H9 (cell line): ENCODE data around the gene SYNPO. TPM values are rescaled to one million over a fixed set of nuclear protein-coding genes. Genes with fewer than 3 reads are reported as not detected.

Experiments
- DNase-seq: peaks from one replicate; pipeline ENCODE4 v3.0.0-alpha.2; 2017
- H2AFZ ChIP-seq: one replicate; pipeline ENCODE4 v1.6.1; 2013; ENCODE audit warnings: mild to moderate bottlenecking, low read length, control low read depth, moderate library complexity
- H2AK5ac ChIP-seq: 2 replicates; pipeline ENCODE4 v1.6.1; 2013; ENCODE audit warnings: low read length, control low read depth, mixed read lengths; ENCODE audit not compliant: insufficient read length
- H2BK120ac ChIP-seq: one replicate; pipeline ENCODE4 v1.6.1; 2013; ENCODE audit warnings: low read depth, mild to moderate bottlenecking, low read length, control low read depth, inconsistent platforms; ENCODE audit not compliant: poor library complexity, severe bottlenecking
- H2BK12ac ChIP-seq: 2 replicates; pipeline ENCODE4 v1.6.1; 2013; ENCODE audit warnings: low read length, control low read depth, mixed read lengths, low read depth; ENCODE audit not compliant: insufficient read length
- H2BK15ac ChIP-seq: 2 replicates; pipeline ENCODE4 v1.6.1; 2013; ENCODE audit warnings: low read depth, low read length, control low read depth
- H2BK20ac ChIP-seq: one replicate; pipeline ENCODE4 v1.6.1; 2013; ENCODE audit warnings: low read depth, mild to moderate bottlenecking, low read length, control low read depth, inconsistent platforms; ENCODE audit not compliant: poor library complexity, severe bottlenecking
- H2BK5ac ChIP-seq: 2 replicates; pipeline ENCODE4 v1.6.1; 2013; ENCODE audit warnings: low read length, control low read depth, mixed read lengths; ENCODE audit not compliant: insufficient read length
- H3K14ac ChIP-seq: 2 replicates; pipeline ENCODE4 v1.6.1; 2013; ENCODE audit warnings: low read length, control low read depth; ENCODE audit not compliant: insufficient read depth
- H3K18ac ChIP-seq: 2 replicates; pipeline ENCODE4 v1.6.1; 2013; ENCODE audit warnings: low read depth, mild to moderate bottlenecking, mixed read lengths, low read length, control low read depth; ENCODE audit not compliant: insufficient read length
- H3K23ac ChIP-seq: 2 replicates; pipeline ENCODE4 v1.6.1; 2013; ENCODE audit warnings: low read length, control low read depth, mixed read lengths, low read depth; ENCODE audit not compliant: insufficient read length
- H3K23me2 ChIP-seq: 2 replicates; pipeline ENCODE4 v1.6.1; 2013; ENCODE audit warnings: low read depth, mild to moderate bottlenecking, mixed read lengths, low read length, control low read depth; ENCODE audit not compliant: insufficient read length, poor library complexity, severe bottlenecking
- H3K27ac ChIP-seq: 2 replicates; pipeline ENCODE4 v1.5.1; 2013; ENCODE audit warnings: low read length, control low read depth, mixed read lengths, low read depth; ENCODE audit not compliant: insufficient read length
- H3K27me3 ChIP-seq: 2 replicates; pipeline ENCODE4 v1.6.1; 2013; ENCODE audit warnings: low read length, control low read depth, inconsistent platforms; ENCODE audit not compliant: insufficient read depth
- H3K4ac ChIP-seq: 2 replicates; pipeline ENCODE4 v1.6.1; 2013; ENCODE audit warnings: low read depth, mild to moderate bottlenecking, control low read depth, inconsistent platforms, low read length, moderate library complexity
- H3K4me1 ChIP-seq: 2 replicates; pipeline ENCODE4 v1.6.1; 2013; ENCODE audit warnings: low read length, control low read depth, inconsistent platforms; ENCODE audit not compliant: insufficient read depth
- H3K4me2 ChIP-seq: 2 replicates; pipeline ENCODE4 v1.6.1; 2013; ENCODE audit warnings: low read length, control low read depth, mixed read lengths; ENCODE audit not compliant: insufficient read length, insufficient read depth
- H3K56ac ChIP-seq: 2 replicates; pipeline ENCODE4 v1.6.1; 2013; ENCODE audit warnings: low read depth, mild to moderate bottlenecking, mixed read lengths, low read length, control low read depth; ENCODE audit not compliant: insufficient read length
- H3K79me1 ChIP-seq: 2 replicates; pipeline ENCODE4 v1.6.1; 2013; ENCODE audit warnings: low read depth, mild to moderate bottlenecking, moderate library complexity, low read length, control low read depth, inconsistent platforms; ENCODE audit not compliant: insufficient read depth, poor library complexity, severe bottlenecking
- H3K79me2 ChIP-seq: 2 replicates; pipeline ENCODE4 v1.6.1; 2013; ENCODE audit warnings: low read length, control low read depth, inconsistent platforms; ENCODE audit not compliant: insufficient read depth
- H3K9ac ChIP-seq: 2 replicates; pipeline ENCODE4 v1.6.1; 2013; ENCODE audit warnings: low read length, control low read depth, mixed read lengths; ENCODE audit not compliant: insufficient read length; ENCODE audit errors: extremely low read depth
- H3K9me3 ChIP-seq: one replicate; pipeline ENCODE4 v1.6.1; 2013; ENCODE audit warnings: low read depth, low read length, inconsistent platforms; ENCODE audit not compliant: control insufficient read depth
- H3T11ph ChIP-seq: one replicate; pipeline ENCODE4 v1.6.1; 2013; ENCODE audit warnings: mild to moderate bottlenecking, low read length, control low read depth, inconsistent platforms
- H4K20me1 ChIP-seq: one replicate; pipeline ENCODE4 v1.6.1; 2013; ENCODE audit not compliant: control insufficient read depth, insufficient read length, insufficient read depth
- H4K5ac ChIP-seq: 2 replicates; pipeline ENCODE4 v1.6.1; 2013; ENCODE audit warnings: low read depth, mild to moderate bottlenecking, mixed read lengths, low read length, control low read depth; ENCODE audit not compliant: insufficient read length
- H4K8ac ChIP-seq: replicated peaks from 2 replicates; pipeline ENCODE4 v1.6.1; 2013; ENCODE audit warnings: low read length, control low read depth, mixed read lengths, low read depth; ENCODE audit not compliant: insufficient read length
- H4K91ac ChIP-seq: 2 replicates; pipeline ENCODE4 v1.6.1; 2013; ENCODE audit warnings: low read depth, mild to moderate bottlenecking, moderate library complexity, mixed read lengths, low read length, control low read depth; ENCODE audit not compliant: insufficient read length
- H3K27ac Mint-ChIP-seq, 3 experiments: 2 replicates in 2 of 3; 3 replicates in 1 of 3; pipeline ENCODE4 v1.8.0; 2020 to 2021; ENCODE audit warnings: mixed read lengths in 3 of 3, mild to moderate bottlenecking in 1 of 3, moderate library complexity in 1 of 3
- H3K27me3 Mint-ChIP-seq: 2 replicates; pipeline ENCODE4 v1.8.0; 2021; ENCODE audit warnings: low read depth, mild to moderate bottlenecking, moderate library complexity, mixed read lengths
- H3K36me3 Mint-ChIP-seq, 3 experiments: 2 replicates in 2 of 3; 3 replicates in 1 of 3; pipeline ENCODE4 v1.8.0; 2020 to 2021; ENCODE audit warnings: low read depth in 3 of 3, mixed read lengths in 3 of 3; ENCODE audit not compliant: insufficient read depth in 1 of 3
- H3K4me1 Mint-ChIP-seq, 2 experiments: 2 replicates each; pipeline ENCODE4 v1.8.0; 2020; ENCODE audit warnings: mixed read lengths in 2 of 2
- H3K4me3 Mint-ChIP-seq, 2 experiments: 2 replicates in 1 of 2; 3 replicates in 1 of 2; pipeline ENCODE4 v1.8.0; 2020 to 2021; ENCODE audit warnings: mild to moderate bottlenecking in 2 of 2, mixed read lengths in 2 of 2, moderate library complexity in 1 of 2
- H3K9me3 Mint-ChIP-seq, 2 experiments: 2 replicates in 1 of 2; 3 replicates in 1 of 2; pipeline ENCODE4 v1.8.0; 2020; ENCODE audit warnings: mild to moderate bottlenecking in 2 of 2, mixed read lengths in 2 of 2, moderate library complexity in 1 of 2
- WGBS: extraction: QIAGEN DNeasy Blood & Tissue Kit; methylation state at CpG from one replicate; pipeline ENCODE4 v1.1.7; 2013; ENCODE audit warnings: missing lambda C conversion rate, low lambda C conversion rate, mixed read lengths; ENCODE audit not compliant: insufficient read length; ENCODE audit errors: extremely low coverage; 5-methylcytosine and 5-hydroxymethylcytosine counted together
- total RNA-seq: library from RNA; stranded (reverse); gene quantifications from 2 replicates; pipeline ENCODE4 v1.2.1, GENCODE V29; 2021
- TF ChIP-seq, protein P1 (sequence below): fragments of 200-600 bp; sonication (generic); conservative IDR thresholded peaks from 3 replicates; pipeline ENCODE4 v1.8.0; 2021; ENCODE audit warnings: antibody characterized with exemption, mild to moderate bottlenecking

Gene SYNPO
- total RNA-seq, 1 experiment from 2014 or later = 1.7 TPM

DNA sequence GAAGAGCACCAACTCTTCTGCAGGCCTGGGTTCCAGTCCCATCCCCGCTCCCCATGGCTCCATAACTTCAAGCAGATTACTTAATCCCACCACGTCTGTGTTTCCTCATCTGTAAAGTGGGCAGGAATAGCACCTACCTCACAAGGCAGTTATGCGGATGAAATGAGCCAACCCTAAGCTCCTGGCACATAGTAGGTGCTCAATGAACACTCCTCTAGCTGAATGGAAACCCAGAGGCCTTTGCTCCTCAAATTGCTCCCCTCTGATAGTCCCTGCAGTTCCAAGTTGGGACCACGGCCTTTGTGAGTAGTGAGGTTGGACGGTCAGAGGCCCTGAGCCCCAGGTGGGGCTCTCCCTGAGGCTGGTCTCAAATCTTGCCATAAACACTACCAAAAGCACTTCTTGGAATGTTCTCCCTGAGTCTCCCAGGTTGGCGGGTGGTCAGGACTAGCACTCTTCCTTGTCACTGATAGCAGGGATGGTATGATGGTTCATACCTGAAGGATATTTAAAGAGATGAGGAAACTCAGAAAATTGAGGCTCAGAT is 35.5 kb upstream of the SYNPO start:
- Histone ChIP-seq H3K23ac (no peak overlapping the region), H2BK15ac (no peak overlapping the region), H3K23me2 (no peaks in the 10 kb centered on the region), H3T11ph (no peak overlapping the region), H3K4ac (no peak overlapping the region), H3K56ac (no peak overlapping the region), H2AK5ac (no peak overlapping the region), H3K27me3 (no peaks in the 10 kb centered on the region), H3K79me1 (no peaks in the 10 kb centered on the region), H3K9ac (no peak overlapping the region), H3K79me2 (no peaks in the 10 kb centered on the region), H4K8ac (no peak overlapping the region), H2BK120ac (no peak overlapping the region), H2BK12ac (no peak overlapping the region), H4K20me1 (no peaks in the 10 kb centered on the region), H3K27ac (no peak overlapping the region), H4K5ac (no peak overlapping the region), H4K91ac (no peak overlapping the region), H3K9me3 (no peaks in the 10 kb centered on the region), H3K14ac (no peak overlapping the region), H3K4me2 (no peak overlapping the region), H3K18ac (no peak overlapping the region), H2BK20ac (no peak overlapping the region), H2AFZ (no peak overlapping the region), H3K4me1 (no peaks in the 10 kb centered on the region), H2BK5ac (no peak overlapping the region)
- no peaks in the 10 kb centered on the region; the same call in 1 of the 2 replicates for H3K27me3 Mint-ChIP-seq
- H3K9me3 Mint-ChIP-seq = no peaks in the 10 kb centered on the region
- TF ChIP-seq, protein P1, sequence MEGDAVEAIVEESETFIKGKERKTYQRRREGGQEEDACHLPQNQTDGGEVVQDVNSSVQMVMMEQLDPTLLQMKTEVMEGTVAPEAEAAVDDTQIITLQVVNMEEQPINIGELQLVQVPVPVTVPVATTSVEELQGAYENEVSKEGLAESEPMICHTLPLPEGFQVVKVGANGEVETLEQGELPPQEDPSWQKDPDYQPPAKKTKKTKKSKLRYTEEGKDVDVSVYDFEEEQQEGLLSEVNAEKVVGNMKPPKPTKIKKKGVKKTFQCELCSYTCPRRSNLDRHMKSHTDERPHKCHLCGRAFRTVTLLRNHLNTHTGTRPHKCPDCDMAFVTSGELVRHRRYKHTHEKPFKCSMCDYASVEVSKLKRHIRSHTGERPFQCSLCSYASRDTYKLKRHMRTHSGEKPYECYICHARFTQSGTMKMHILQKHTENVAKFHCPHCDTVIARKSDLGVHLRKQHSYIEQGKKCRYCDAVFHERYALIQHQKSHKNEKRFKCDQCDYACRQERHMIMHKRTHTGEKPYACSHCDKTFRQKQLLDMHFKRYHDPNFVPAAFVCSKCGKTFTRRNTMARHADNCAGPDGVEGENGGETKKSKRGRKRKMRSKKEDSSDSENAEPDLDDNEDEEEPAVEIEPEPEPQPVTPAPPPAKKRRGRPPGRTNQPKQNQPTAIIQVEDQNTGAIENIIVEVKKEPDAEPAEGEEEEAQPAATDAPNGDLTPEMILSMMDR = no peak
- WGBS = no CpG with 5 or more reads among the region's 6 CpGs
- no peak for DNase-seq
- peaks cover 4 to 17% of the 10 kb centered on the region in 2 experiments; a peak in 2 of 4 replicates for H3K4me1 Mint-ChIP-seq
- H3K36me3 Mint-ChIP-seq = no peaks in the 10 kb centered on the region
- H3K27ac Mint-ChIP-seq = peak overlapping the region in 1 of 3 experiments; percentile 70; a peak in 2 of 7 replicates
- H3K4me3 Mint-ChIP-seq = no peak overlapping the region
